ENCODE results near the gene NRG2. TPM values are rescaled to one million over a fixed set of nuclear protein-coding genes. Genes with fewer than 3 reads are reported as not detected.

The NRG2 gene
- total RNA-seq, 2 experiments from 2014 or later = 0.11 TPM; not detected in 1

DNA sequence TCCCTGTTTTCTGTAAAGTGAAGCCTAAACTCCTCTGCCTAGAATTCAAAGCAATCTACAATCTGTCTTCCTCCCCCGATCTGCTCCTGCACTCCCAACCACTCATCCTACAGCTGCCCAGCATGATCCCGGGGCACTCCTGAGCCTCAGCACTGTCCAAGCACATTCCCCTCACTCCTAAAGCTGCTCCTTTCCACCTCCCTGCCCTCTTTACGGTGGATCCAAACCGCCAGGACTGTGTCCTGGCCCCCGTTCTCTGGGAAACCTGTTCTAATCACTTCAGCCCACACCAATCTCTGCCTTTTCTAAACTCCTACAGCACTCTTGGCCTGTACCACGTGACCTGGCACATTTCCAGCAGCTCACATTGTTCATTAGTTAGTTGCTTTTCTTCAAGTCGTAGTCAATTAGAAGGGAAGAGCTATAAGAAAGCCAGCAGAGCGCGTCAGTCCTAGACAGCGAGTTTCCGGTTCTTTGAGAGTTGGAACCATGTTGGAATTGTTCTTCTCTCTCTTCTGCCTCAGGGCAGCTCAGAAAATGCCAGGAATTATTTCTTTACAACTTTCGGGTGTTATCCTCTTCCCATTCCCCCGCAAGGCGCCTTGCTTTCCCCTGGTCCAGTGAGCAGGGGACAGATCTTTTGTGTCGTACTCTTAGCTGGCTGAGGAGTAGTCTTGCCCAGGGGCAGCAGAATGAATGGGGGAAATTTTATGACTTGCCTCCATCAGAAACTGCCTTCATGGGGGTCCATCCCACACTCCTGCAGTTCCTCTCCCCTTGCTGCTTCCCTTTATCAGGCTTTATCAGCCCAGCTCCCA, 60.7 kb downstream of the NRG2 start:
- ChIA-PET CTCF (interaction anchor here (5.2 kb wide), 1 partner anchor 13 kb away, joined by 52 read pairs; no protein-coding TSS in a partner anchor), POLR2A (no interaction called here)
- Mint-ChIP-seq H3K36me3 (ENCODE audit: low read depth) (no peaks in the 10 kb centered on the region), H3K4me1 (ENCODE audit: low read depth) (no peaks in the 10 kb centered on the region), H3K27ac (no peak overlapping the region), H3K27me3 (peaks cover 24% of the 10 kb centered on the region), H3K9me3 (no peaks in the 10 kb centered on the region), H3K4me3 (no peak overlapping the region)
- TF ChIP-seq, protein P1, sequence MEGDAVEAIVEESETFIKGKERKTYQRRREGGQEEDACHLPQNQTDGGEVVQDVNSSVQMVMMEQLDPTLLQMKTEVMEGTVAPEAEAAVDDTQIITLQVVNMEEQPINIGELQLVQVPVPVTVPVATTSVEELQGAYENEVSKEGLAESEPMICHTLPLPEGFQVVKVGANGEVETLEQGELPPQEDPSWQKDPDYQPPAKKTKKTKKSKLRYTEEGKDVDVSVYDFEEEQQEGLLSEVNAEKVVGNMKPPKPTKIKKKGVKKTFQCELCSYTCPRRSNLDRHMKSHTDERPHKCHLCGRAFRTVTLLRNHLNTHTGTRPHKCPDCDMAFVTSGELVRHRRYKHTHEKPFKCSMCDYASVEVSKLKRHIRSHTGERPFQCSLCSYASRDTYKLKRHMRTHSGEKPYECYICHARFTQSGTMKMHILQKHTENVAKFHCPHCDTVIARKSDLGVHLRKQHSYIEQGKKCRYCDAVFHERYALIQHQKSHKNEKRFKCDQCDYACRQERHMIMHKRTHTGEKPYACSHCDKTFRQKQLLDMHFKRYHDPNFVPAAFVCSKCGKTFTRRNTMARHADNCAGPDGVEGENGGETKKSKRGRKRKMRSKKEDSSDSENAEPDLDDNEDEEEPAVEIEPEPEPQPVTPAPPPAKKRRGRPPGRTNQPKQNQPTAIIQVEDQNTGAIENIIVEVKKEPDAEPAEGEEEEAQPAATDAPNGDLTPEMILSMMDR (IDR thresholded peaks at IDR 0.05) = no peak
- ATAC-seq (no peak), DNase-seq (no peak)
- intact Hi-C loops (cut with micrococcal nuclease) = no loop called here

DNA sequence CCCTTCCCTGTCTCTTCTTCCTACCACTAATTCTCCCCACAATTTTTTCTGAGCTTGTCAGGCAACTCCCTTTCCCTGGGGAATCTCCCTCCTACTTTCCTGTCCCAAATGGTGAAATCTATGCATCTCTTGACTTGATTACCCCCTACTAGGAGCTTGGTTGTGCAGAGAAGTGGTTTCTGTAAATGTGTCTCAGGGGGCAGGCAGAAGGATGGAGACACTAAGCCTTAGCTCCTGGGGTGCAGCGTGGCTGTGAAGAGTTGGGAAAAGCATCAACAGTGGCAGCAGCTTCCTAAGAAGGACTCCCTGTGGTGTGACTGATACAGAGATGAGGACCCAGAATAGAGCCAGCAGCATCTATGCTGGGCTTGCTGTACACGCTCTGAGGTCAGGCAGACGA, 62.3 kb downstream of the NRG2 start:
- H3K36me3 Mint-ChIP-seq (ENCODE audit: low read depth) = no peaks in the 10 kb centered on the region
- ChIA-PET POLR2A (no interaction called here), CTCF (interaction anchor here (0.6 to 5.2 kb wide), 3 partner anchors 12 to 215 kb away, joined by 3 to 52 read pairs (median 3); no protein-coding TSS in a partner anchor)
- TF ChIP-seq, protein P1 (IDR thresholded peaks at IDR 0.05) = no peak
- H3K9me3 Mint-ChIP-seq = no peaks in the 10 kb centered on the region
- intact Hi-C loops (cut with micrococcal nuclease) = no loop called here
- no peaks in the 10 kb centered on the region for H3K4me1 Mint-ChIP-seq (ENCODE audit: low read depth)
- H3K27ac Mint-ChIP-seq = no peak overlapping the region
- DNase-seq (no peak), ATAC-seq (no peak)
- peaks cover 26% of the 10 kb centered on the region for H3K27me3 Mint-ChIP-seq
- H3K4me3 Mint-ChIP-seq = no peak overlapping the region

DNA sequence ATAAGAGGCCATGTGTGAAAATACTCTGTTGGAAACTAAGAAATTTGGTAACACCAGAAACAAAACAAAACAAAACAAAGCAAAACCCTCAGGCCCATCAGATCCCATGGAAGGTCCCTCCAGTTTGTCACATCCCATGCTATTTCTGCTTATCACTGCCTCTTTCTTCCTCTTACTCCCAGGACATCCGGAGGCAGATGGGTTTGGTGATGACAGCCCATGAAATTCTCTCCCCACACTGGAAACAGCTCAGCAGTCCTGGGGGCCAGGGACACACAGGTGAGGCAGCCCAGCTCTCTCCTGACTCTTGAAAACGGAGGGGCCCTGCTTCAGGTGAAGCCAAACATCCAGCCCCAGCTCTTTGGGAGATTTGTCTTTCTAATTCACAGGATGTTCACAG, 63.2 kb downstream of the NRG2 start:
- Mint-ChIP-seq H3K27ac (no peak overlapping the region), H3K9me3 (no peaks in the 10 kb centered on the region), H3K4me3 (no peak overlapping the region), H3K36me3 (ENCODE audit: low read depth) (no peaks in the 10 kb centered on the region), H3K4me1 (ENCODE audit: low read depth) (no peaks in the 10 kb centered on the region), H3K27me3 (peaks cover 26% of the 10 kb centered on the region)
- intact Hi-C loops (cut with micrococcal nuclease) = no loop called here
- DNase-seq = no peak
- CTCF ChIA-PET = interaction anchor here (0.8 to 5.2 kb wide), 2 partner anchors 11 to 214 kb away, joined by 3 to 52 read pairs; no protein-coding TSS in a partner anchor
- POLR2A ChIA-PET = no interaction called here
- TF ChIP-seq, protein P1 (IDR thresholded peaks at IDR 0.05) = no peak
- no peak for ATAC-seq

DNA sequence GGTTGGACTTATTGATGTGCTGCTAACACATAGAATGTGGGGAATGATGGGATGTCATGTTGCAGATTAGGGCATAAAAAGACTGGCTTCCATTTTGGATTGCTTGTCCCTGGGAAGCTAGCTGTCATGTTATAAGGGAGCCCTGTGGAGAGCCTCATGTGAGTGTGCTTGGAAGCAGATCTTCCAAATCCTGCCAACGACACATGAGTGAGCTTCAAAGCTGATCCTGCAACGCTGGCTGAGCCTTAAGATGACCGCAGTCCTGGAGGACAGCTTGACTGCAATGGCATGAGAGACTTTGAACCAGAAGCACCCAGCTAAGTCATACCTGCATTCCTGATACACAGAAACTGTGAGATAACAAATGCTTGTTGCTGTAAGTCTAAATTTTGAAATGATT, 63.6 kb downstream of the NRG2 start:
- CTCF ChIA-PET = interaction anchor here (5.2 kb wide), 1 partner anchor 10 kb away, joined by 52 read pairs; no protein-coding TSS in a partner anchor
- intact Hi-C loops (cut with micrococcal nuclease) = no loop called here
- DNase-seq (no peak), ATAC-seq (no peak)
- POLR2A ChIA-PET = no interaction called here
- Mint-ChIP-seq H3K27ac (no peak overlapping the region), H3K4me3 (no peak overlapping the region), H3K4me1 (ENCODE audit: low read depth) (no peaks in the 10 kb centered on the region), H3K9me3 (no peaks in the 10 kb centered on the region), H3K27me3 (peaks cover 27% of the 10 kb centered on the region), H3K36me3 (ENCODE audit: low read depth) (no peaks in the 10 kb centered on the region)
- TF ChIP-seq, protein P1 (IDR thresholded peaks at IDR 0.05) = no peak

DNA sequence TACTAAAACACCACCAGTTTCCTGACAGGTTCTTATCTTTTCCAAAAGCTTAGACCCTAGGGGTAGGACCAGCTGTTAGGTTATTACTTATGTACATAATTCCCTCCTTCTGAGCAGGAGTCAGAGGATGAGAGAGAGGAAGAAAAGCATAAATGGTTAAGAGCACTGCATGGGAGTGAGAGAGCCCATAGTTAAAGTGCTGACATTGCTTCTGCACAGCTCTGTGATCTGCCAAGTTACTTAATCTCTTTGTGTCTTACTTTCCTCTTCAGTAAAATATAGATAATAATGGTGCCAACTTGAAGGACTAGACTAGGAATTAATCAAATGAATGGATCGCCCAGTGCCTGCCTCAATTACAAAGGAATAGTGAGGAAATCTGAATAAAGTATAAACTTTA, 66.4 kb downstream of the NRG2 start:
- POLR2A ChIA-PET = no interaction called here
- CTCF ChIA-PET = interaction anchor here (1.8 kb wide), 1 partner anchor 8 kb away, joined by 7 read pairs; no protein-coding TSS in a partner anchor
- intact Hi-C loops (cut with micrococcal nuclease) = no loop called here
- TF ChIP-seq, protein P1 (IDR thresholded peaks at IDR 0.05) = no peak
- no peaks in the 10 kb centered on the region for H3K9me3 Mint-ChIP-seq
- H3K27ac Mint-ChIP-seq = no peak overlapping the region
- H3K4me1 Mint-ChIP-seq (ENCODE audit: low read depth) = no peaks in the 10 kb centered on the region
- H3K27me3 Mint-ChIP-seq = peaks cover 16% of the 10 kb centered on the region
- no peak overlapping the region for H3K4me3 Mint-ChIP-seq
- no peak for DNase-seq
- ATAC-seq = no peak
- H3K36me3 Mint-ChIP-seq (ENCODE audit: low read depth) = no peaks in the 10 kb centered on the region

All from activated CD8-positive, alpha-beta T cell treated with anti-CD3 and anti-CD28 coated beads for 36 hours (primary cell).